NCI-H510A treated with DMSO at 0.1 percent for 48 hours (cell line): ENCODE results near the gene ANKRD24.
"Not testable (repeated sequence)": the region's sequence is repeated elsewhere in the genome, so short reads cannot be mapped to it uniquely, and the experiment has no call there.

Experiments used
- DNase-seq: peaks from one replicate; lab custom pipeline; 2025; lab: John Stamatoyannopoulos, UW

The ANKRD24 gene

GRCh38 chr19:4230237-4230636 is 47.7 kb downstream of the ANKRD24 start:
- not testable (repeated sequence) for DNase-seq

GRCh38 chr19:4231521-4231920 is 49.0 kb downstream of the ANKRD24 start:
- DNase-seq = not testable (repeated sequence)

DNA sequence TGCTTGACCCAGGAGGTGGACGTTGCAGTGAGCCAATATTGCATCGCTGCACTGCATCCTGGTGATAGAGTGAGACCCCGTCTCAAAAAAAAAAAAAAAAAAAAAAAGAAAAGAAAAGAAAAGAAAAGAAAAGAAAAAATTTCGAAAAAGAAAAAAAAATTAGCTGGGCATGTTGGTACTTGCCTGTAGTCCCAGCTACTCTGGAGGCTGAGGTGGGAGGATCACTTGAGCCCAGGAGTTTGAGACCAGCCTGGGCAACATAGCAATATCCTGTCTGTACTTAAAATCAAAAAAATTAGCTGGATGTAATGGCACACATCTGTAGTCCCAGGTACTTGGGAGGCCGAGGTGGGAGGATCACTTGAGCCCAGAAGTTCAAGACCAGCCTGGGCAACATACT is 49.6 kb downstream of the ANKRD24 start:
- not testable (repeated sequence) for DNase-seq

DNA sequence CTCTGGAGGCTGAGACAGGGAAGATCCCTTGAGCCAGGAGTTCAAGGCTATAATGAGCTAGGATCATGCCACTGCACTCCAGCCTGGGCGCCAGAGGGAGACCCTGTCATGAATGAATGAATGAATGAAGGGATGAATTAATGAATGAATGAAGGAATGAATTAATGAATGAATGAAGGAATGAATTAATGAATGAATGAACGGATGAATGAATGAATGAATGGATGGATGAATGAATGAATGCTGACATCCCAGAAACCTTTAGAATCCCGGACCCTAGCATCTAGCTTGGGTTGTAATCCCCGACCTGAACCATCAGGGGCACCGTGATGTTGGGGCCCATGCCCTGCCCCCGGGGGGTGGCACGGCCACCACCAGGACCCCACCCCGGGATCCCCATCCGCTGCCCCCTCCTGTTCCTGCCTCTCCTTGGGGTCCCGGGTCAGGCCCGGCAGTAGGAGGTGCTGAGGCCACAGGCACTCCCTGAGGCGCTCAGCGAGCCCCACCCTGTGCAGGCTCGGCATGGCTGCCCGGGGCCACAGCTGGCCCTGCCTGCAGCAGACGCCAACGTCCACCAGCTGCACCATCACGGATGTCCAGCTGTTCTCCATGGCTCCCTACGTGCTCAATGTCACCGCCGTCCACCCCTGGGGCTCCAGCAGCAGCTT is 50.3 kb downstream of the ANKRD24 start:
- no peak for DNase-seq

DNA sequence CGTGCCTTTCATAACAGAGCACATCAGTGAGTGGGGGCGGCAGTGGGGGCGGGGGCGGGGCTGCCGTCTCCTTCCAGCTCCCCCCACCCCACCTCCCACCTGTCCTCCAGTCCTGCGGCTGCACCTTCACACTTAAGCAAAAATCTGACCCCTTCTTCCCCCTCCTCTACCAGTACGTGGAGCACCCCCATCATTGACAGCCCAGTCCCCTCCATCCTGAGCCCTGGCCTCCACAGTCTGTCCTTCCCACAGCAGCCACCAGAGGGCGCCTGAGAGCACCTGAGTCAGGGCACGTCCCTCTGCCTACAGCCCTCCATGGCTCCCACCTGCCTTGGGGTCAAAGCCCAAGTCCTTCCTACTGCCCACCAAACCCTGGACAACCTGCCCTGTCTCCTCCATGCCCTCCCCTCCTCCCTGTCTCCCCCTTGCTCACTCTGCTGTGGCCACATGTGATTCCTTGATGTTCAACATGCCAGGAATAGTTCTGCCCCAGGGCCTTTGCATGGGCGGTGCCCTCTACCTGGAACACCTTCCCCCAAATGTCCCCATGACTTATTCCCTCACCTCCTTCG is 50.9 kb downstream of the ANKRD24 start:
- no peak for DNase-seq

GRCh38 chr19:4234142-4234861 is 51.8 kb downstream of the ANKRD24 start:
- DNase-seq = no peak

DNA sequence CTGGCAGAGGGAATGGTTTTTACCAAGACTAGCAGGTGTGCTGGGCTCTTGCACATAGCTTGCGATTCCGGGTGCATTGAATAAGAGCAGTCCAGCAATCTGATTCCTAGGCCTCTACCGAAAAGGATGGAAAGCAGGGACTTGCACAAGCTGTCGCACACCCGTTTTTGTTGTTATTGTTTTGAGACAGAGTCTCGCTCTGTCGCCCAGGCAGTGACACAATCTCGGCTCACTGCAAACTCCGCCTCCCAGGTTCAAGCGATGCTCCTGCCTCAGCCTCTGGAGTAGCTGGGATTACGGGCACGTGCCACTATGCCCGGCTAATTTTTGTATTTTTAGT is 52.3 kb downstream of the ANKRD24 start:
- DNase-seq = peak; percentile 62

DNA sequence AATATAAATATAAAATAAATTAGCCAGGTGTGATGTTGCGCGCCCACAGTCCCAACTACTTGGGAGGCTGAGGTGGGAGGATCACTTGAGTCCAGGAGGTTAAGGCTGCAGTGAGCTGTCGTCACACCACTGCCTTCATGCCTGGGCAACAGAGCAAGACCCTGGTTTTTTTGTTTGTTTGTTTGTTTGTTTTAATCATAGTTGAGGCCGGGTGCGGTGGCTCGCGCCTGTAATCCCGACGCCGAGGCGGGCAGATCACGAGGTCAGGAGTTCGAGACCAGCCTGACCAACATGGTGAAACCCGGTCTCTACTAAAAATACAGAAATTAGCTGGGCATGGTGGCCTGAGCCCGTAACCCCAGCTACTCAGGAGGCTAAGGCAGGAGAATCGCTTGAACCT is 55.0 kb downstream of the ANKRD24 start:
- not testable (repeated sequence) for DNase-seq

GRCh38 chr19:4238831-4239230 is 56.3 kb downstream of the ANKRD24 start:
- DNase-seq = no peak

DNA sequence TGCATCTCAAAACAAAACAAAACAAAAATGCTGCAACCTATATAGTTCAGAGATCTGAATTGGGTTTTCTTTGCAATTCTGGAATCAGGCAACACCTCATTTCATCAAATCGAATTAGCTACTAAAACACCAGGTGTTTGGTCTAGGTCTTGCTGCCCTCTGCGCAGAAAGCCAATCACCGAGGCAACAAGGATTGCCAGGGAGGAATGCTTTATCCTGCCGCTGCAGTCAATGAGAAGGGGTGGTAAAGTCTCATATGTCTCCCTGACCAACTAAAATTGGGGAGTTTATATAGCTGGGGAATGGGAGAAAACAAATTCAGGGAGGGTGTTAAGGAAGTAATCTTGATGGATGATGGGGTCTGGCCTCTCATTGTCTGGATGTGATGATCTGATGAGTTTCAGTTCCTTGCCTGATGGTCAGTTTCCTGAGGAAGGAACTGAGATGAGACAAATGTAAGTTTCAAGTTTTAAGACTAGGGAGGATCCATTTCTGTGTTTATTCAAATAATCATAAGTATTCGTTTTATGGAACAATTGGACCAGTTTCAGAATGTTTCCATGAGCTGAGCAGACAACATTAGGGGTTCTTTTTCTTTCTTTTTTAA is 59.4 kb downstream of the ANKRD24 start:
- DNase-seq = no peak

DNA sequence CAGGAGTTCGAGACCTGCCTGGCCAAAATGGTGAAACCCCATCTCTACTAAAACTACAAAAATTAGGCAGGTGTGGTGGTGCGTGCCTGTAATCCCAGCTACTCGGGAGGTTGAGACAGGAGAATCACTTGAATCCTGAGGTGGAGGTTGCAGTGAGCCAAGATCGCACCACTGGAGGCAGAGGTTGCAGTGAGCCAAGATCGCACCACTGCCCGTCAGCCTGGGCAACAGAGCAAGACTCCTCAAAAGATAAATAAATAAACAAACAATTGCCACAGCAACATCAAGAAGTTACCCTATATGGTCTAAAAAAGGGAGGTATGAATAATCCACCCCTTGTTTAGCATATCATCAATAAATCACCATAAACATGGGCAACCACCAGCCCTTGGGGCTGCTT is 63.4 kb downstream of the ANKRD24 start:
- not testable (repeated sequence) for DNase-seq

DNA sequence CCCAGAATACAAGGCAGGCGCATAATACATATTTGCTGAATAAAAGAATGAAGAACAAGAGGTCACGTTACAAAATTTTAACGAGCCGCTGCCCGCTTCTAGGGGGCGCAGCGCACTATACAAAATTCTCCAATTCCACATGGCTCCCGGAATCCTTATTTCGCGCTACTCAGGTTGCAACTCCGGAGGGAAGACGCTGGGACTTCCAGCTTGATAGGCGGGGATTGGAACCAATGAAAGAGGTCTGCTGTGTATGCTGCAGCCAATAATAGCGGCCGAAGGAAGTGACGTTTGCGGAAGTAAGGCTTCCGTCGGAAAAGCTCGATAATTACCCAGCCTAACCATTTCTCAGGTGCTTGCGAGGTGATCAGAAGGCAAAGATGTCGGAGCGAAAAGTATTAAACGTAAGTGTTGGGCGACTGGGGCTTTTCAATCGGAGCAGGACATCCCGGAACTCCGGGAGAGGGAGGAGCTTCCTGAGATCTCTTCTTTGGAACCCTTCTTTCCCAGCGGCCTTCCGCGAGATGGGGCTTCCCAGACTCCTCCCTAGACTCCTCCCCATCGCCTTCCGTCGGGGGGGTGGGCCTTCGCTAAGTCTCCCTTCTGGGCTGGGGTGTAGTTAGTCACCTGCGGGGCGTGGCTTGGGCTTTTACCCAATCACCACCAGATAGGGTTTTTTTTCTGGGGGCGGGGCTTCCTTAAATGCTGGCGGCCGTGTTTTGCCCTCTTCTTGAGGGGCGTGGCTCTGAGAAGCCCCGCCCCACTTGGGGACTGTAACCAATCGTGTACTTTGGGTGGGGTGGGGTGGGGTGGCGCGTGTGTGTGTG is 64.5 kb downstream of the ANKRD24 start, which contains the start of gene YJU2:
Gene YJU2 (plus strand): TSS at position 314 of the 827 bp plus-strand sequence. CDS start 67 bp downstream, at position 381.
- peak; percentile 99 for DNase-seq

GRCh38 chr19:4256563-4256962 is 74.1 kb downstream of the ANKRD24 start:
- DNase-seq = no peak

DNA sequence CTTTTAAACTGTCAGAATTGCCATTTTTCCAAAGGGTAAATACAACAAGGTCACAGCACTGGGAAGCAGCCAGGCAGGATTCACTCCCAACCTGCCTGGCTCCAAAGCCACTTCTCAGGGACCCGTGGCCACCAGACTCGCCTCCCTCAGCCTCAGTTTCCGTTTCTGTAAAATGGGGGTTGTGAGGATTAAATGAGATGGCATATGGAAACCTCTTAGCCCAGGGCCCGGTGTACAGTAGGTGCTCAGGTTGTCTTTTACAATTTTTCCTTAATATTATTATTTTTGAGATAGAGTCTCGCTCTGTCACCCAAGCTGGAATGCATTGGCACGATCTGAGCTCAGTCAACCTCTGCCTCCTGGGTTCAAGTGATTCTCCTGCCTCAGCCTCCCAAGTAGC is 74.5 kb downstream of the ANKRD24 start:
- no peak for DNase-seq

DNA sequence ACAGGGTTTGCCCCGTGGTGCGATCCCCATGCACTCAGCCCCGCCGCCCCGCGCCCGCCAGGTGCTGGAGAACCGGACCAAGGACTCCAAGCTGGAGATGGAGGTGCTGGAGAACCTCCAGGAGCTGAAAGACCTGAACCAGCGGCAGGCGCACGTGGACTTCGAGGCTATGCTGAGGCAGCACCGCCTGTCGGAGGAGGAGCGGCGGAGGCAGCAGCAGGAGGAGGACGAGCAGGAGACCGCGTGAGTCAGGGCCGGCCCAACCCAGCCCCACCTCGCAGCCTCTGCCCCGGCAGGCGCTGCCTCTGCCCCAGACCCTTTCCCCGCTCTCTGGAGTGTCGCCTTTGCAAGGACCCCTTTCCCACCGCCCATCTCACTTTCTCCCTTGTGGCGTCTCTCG is 75.7 kb downstream of the ANKRD24 start:
- DNase-seq = no peak

DNA sequence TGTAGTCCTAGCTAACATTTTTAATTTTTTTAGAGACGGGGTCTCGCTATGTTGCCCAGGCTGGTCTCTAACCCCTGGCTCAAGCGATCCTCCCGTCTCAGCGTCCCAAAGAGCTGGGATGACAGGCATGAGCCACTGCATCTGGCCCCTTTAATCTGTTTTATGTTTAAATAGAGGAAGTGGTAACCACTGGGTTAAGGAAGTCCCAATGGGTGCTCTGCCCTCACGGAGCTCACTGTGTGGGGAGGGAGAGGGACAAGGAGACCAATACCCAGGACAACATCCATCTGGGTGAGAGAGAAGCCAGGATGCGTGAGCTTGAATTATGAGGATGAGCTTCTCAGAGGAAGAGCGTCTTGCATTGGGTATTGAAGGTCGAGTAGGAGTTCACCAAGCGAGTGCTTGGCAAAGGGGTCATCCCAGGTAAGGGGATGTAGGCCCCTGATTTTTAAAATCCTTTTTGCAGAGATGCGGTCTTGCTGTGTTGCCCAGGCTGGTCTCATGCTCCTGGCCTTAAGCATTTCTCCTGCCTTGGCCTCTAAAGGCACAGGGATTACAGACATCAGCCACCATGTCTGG is 78.2 kb downstream of the ANKRD24 start:
- DNase-seq = no peak

DNA sequence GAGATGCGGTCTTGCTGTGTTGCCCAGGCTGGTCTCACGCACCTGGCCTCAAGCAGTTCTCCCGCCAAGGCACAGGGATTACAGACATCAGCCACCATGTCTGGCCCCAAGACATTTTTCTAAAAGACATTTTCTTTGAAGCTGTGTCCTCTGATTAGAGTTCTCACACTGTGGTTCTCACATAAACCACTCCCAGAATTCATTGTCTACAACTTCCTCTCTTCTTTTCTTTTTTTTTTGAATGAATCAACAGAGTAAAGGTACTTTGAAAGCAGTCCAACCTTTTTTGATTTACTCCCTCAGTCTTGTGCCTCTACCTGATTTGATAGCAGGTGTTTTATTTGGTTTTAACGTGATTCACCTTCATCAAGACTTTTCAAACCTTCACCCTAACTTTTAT is 82.3 kb downstream of the ANKRD24 start:
- DNase-seq = no peak

DNA sequence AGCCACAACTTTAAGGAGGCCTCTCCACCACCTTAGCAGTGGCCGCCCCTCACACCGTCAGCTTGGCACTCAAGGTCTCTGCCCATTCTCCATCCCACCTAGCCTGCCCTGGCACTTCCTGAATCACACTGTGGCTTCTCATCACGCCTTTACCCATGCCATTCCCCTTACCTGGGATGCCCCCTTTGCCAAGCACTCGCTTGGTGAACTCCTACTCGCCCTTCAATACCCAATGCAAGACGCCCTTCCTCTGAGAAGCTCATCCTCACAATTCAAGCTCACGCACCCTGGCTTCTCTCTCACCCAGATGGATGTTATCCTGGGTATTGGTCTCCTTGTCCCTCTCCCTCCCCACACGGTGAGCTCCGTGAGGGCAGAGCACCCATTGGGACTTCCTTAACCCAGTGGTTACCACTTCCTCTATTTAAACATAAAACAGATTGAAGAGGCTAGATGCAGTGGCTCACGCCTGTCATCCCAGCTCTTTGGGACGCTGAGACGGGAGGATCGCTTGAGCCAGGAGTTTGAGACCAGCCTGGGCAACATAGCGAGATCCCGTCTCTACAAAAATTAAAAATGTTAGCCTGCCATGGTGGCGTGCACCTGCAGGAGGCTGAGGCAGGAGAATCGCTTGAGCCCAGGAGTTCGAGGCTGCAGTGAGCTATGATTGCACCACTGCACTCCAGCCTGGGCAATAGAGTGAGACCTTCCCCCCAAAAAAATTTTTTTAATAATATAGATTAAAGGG is 83.9 kb downstream of the ANKRD24 start:
- DNase-seq = no peak

DNA sequence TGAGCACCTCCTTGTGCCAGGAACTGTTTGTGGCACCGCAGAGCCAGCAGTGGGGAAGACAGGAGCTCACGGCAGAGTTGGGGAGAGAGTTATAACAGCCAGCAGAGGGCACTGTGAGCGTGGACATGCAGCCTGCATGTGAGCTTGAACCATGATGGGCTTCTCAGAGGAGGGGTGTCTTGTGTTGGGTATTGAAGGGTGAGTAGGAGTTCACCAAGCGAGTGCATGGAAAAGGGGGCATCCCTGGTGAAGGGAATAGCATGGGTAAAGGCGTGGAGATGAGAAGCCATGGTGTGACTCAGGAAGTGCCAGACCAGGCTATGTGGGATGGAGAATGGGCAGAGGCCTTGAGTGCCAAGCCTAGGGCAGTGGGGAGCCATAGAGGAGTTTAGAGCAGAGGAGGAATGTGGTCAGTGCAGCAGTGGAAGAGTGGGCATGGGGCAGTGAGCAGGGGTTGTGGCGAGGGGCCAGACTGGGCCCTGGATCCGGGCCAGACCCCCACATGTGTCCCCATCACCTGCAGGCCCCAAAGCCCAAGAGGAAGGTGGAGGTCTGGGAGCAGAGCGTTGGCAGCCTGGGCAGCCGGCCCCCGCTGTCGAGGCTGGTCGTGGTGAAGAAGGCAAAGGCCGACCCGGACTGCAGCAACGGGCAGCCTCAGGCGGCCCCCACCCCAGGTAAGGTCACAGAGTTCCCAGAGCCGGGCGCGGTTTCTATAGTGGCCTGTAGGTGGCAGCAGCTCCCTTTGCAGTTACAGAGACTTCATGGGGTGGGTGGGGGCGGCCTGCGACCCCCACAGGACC is 84.8 kb downstream of the ANKRD24 start:
- peak; percentile 56 for DNase-seq
